Activated T-cell treated with anti-CD3 and anti-CD28 coated beads, Interleukin-2, amount 50 U/mL, for 4 hours (primary cell): ENCODE measurements around the gene DMRT3. TPM values are rescaled to one million over a fixed set of nuclear protein-coding genes. Genes with fewer than 3 reads are reported as not detected.

ENCODE experiments used
- ATAC-seq, 2 donors: fragments of 200-7000 bp; cut with Tn5 transposase; one replicate each; pipeline ENCODE4 v1.10.0; 2021
- DNase-seq: peaks from one replicate; pipeline ENCODE4 v3.0.0-alpha.2; 2020
- H3K27me3 Mint-ChIP-seq: one replicate; pipeline ENCODE4 v1.8.0; 2021; ENCODE audit warnings: low read depth, mixed read lengths
- H3K36me3 Mint-ChIP-seq: one replicate; pipeline ENCODE4 v1.8.0; 2022; ENCODE audit warnings: mixed read lengths; ENCODE audit not compliant: insufficient read depth
- H3K4me1 Mint-ChIP-seq: one replicate; pipeline ENCODE4 v1.8.0; 2021; ENCODE audit warnings: low read depth, mixed read lengths
- H3K4me3 Mint-ChIP-seq: one replicate; pipeline ENCODE4 v1.8.0; 2021; ENCODE audit warnings: mild to moderate bottlenecking, moderate library complexity, mixed read lengths
- H3K9me3 Mint-ChIP-seq: one replicate; pipeline ENCODE4 v1.8.0; 2021; ENCODE audit warnings: mixed read lengths
- total RNA-seq, 3 donors: library from RNA; stranded (reverse); gene quantifications; one replicate each; pipeline ENCODE4 v1.2.1, GENCODE V29; 2021

The DMRT3 gene
- total RNA-seq, 3 donors from 2014 or later, result not detected

GRCh38 chr9:1007312-1007711 is 30.9 kb downstream of the DMRT3 start:
- H3K4me3 Mint-ChIP-seq, result no peak overlapping the region
- H3K4me1 Mint-ChIP-seq, result peaks cover 2% of the 10 kb centered on the region
- peaks cover 20% of the 10 kb centered on the region for H3K27me3 Mint-ChIP-seq
- H3K9me3 Mint-ChIP-seq, result no peaks in the 10 kb centered on the region
- DNase-seq (no peak), ATAC-seq (no peak)
- no peaks in the 10 kb centered on the region for H3K36me3 Mint-ChIP-seq

- peaks cover 2% of the 10 kb centered on the region for H3K4me1 Mint-ChIP-seq
- H3K36me3 Mint-ChIP-seq, result no peaks in the 10 kb centered on the region
- no peaks in the 10 kb centered on the region for H3K9me3 Mint-ChIP-seq
- peaks cover 21% of the 10 kb centered on the region for H3K27me3 Mint-ChIP-seq
- H3K4me3 Mint-ChIP-seq, result no peak overlapping the region
- ATAC-seq, result no peak
- DNase-seq, result no peak
These were observed 31.8 kb downstream of the DMRT3 start for GRCh38 chr9:1008216-1008615.

GRCh38 chr9:1009101-1009707 is 32.7 kb downstream of the DMRT3 start:
- ATAC-seq (peak; percentile 84 to 95), DNase-seq (peak; percentile 45)
- Mint-ChIP-seq H3K9me3 (no peaks in the 10 kb centered on the region), H3K4me1 (peaks cover 2% of the 10 kb centered on the region), H3K4me3 (no peak overlapping the region), H3K36me3 (no peaks in the 10 kb centered on the region), H3K27me3 (peaks cover 18% of the 10 kb centered on the region)

- no peak for DNase-seq
- ATAC-seq, result no peak
- Mint-ChIP-seq H3K9me3 (no peaks in the 10 kb centered on the region), H3K4me3 (no peak overlapping the region), H3K4me1 (peaks cover 2% of the 10 kb centered on the region), H3K36me3 (no peaks in the 10 kb centered on the region), H3K27me3 (peaks cover 14% of the 10 kb centered on the region)
These were observed 36.6 kb downstream of the DMRT3 start for GRCh38 chr9:1013021-1013420.

- ATAC-seq (no peak), DNase-seq (no peak)
- Mint-ChIP-seq H3K9me3 (no peaks in the 10 kb centered on the region), H3K4me3 (no peak overlapping the region), H3K27me3 (peaks cover 15% of the 10 kb centered on the region), H3K36me3 (no peaks in the 10 kb centered on the region), H3K4me1 (peaks cover 2% of the 10 kb centered on the region)
These were observed 37.8 kb downstream of the DMRT3 start for GRCh38 chr9:1014225-1014624.

GRCh38 chr9:1014640-1015039 is 38.2 kb downstream of the DMRT3 start:
- Mint-ChIP-seq H3K9me3 (no peaks in the 10 kb centered on the region), H3K4me3 (no peak overlapping the region), H3K4me1 (no peaks in the 10 kb centered on the region), H3K36me3 (no peaks in the 10 kb centered on the region), H3K27me3 (peaks cover 14% of the 10 kb centered on the region)
- DNase-seq (no peak), ATAC-seq (no peak)

GRCh38 chr9:1018121-1018520 is 41.7 kb downstream of the DMRT3 start:
- no peaks in the 10 kb centered on the region for H3K36me3 Mint-ChIP-seq
- H3K4me3 Mint-ChIP-seq, result no peak overlapping the region
- DNase-seq (no peak), ATAC-seq (peak; percentile 25 to 55)
- no peaks in the 10 kb centered on the region for H3K9me3 Mint-ChIP-seq
- no peaks in the 10 kb centered on the region for H3K4me1 Mint-ChIP-seq
- H3K27me3 Mint-ChIP-seq, result peaks cover 29% of the 10 kb centered on the region

GRCh38 chr9:1024112-1024511 is 47.7 kb downstream of the DMRT3 start:
- DNase-seq (no peak), ATAC-seq (no peak)
- Mint-ChIP-seq H3K36me3 (no peaks in the 10 kb centered on the region), H3K4me3 (no peak overlapping the region), H3K27me3 (peaks cover 45% of the 10 kb centered on the region), H3K9me3 (no peaks in the 10 kb centered on the region), H3K4me1 (no peaks in the 10 kb centered on the region)

- Mint-ChIP-seq H3K4me3 (no peak overlapping the region), H3K27me3 (peaks cover 41% of the 10 kb centered on the region), H3K4me1 (no peaks in the 10 kb centered on the region), H3K36me3 (no peaks in the 10 kb centered on the region), H3K9me3 (no peaks in the 10 kb centered on the region)
- ATAC-seq (no peak), DNase-seq (no peak)
These were observed 48.7 kb downstream of the DMRT3 start for GRCh38 chr9:1025131-1025530.

GRCh38 chr9:1026219-1026618 is 49.8 kb downstream of the DMRT3 start:
- Mint-ChIP-seq H3K4me3 (no peak overlapping the region), H3K9me3 (no peaks in the 10 kb centered on the region), H3K36me3 (no peaks in the 10 kb centered on the region), H3K27me3 (peaks cover 38% of the 10 kb centered on the region), H3K4me1 (no peaks in the 10 kb centered on the region)
- ATAC-seq (no peak), DNase-seq (no peak)

GRCh38 chr9:1028501-1029190 is 52.2 kb downstream of the DMRT3 start:
- H3K36me3 Mint-ChIP-seq, result no peaks in the 10 kb centered on the region
- no peaks in the 10 kb centered on the region for H3K4me1 Mint-ChIP-seq
- peaks cover 46% of the 10 kb centered on the region for H3K27me3 Mint-ChIP-seq
- no peaks in the 10 kb centered on the region for H3K9me3 Mint-ChIP-seq
- no peak for DNase-seq
- ATAC-seq, result no peak
- no peak overlapping the region for H3K4me3 Mint-ChIP-seq

GRCh38 chr9:1031951-1032601 is 55.6 kb downstream of the DMRT3 start:
- no peak for ATAC-seq
- Mint-ChIP-seq H3K36me3 (no peaks in the 10 kb centered on the region), H3K27me3 (peaks cover 38% of the 10 kb centered on the region), H3K9me3 (no peaks in the 10 kb centered on the region), H3K4me1 (no peaks in the 10 kb centered on the region), H3K4me3 (no peak overlapping the region)
- DNase-seq, result no peak

GRCh38 chr9:1034271-1034670 is 57.8 kb downstream of the DMRT3 start:
- DNase-seq (no peak), ATAC-seq (no peak)
- no peak overlapping the region for H3K4me3 Mint-ChIP-seq
- H3K9me3 Mint-ChIP-seq, result no peaks in the 10 kb centered on the region
- no peaks in the 10 kb centered on the region for H3K36me3 Mint-ChIP-seq
- H3K4me1 Mint-ChIP-seq, result no peaks in the 10 kb centered on the region
- peaks cover 33% of the 10 kb centered on the region for H3K27me3 Mint-ChIP-seq

GRCh38 chr9:1039589-1039988 is 63.1 kb downstream of the DMRT3 start:
- no peaks in the 10 kb centered on the region for H3K36me3 Mint-ChIP-seq
- H3K4me3 Mint-ChIP-seq, result no peak overlapping the region
- H3K9me3 Mint-ChIP-seq, result no peaks in the 10 kb centered on the region
- H3K27me3 Mint-ChIP-seq, result peaks cover 61% of the 10 kb centered on the region
- no peak for DNase-seq
- peaks cover 9% of the 10 kb centered on the region for H3K4me1 Mint-ChIP-seq
- ATAC-seq, result no peak
